K562 (cell line): ENCODE results near the gene RNF151. TPM values are rescaled to one million over a fixed set of nuclear protein-coding genes. Genes with fewer than 3 reads are reported as not detected.
A peak's percentile ranks its signal among the peaks of the same experiment; 100 is the strongest.

ENCODE experiments used
- DDX20 ChIP-seq: fragments of 450-650 bp; IDR thresholded peaks from 2 replicates; pipeline ENCODE4 v1.6.1; 2016; ENCODE audit warnings: missing genetic modification characterization, low read depth, mild to moderate bottlenecking, missing compliant biosample characterization, moderate library complexity
- MGA ChIP-seq: fragments of 450-650 bp; IDR thresholded peaks from 2 replicates; pipeline ENCODE4 v1.6.1; 2016; ENCODE audit warnings: mild to moderate bottlenecking, moderate library complexity
- PML ChIP-seq: IDR thresholded peaks from 2 replicates; pipeline ENCODE4 v1.6.1; 2012; ENCODE audit warnings: low read length, inconsistent platforms
- PTTG1 ChIP-seq: fragments of 450-650 bp; IDR thresholded peaks from 2 replicates; pipeline ENCODE4 v1.6.1; 2016; ENCODE audit warnings: low read depth, mild to moderate bottlenecking, missing genetic modification characterization, missing compliant biosample characterization
- ZBTB9 ChIP-seq: fragments of 450-650 bp; formaldehyde crosslinking; IDR thresholded peaks from 2 replicates; pipeline ENCODE4 v1.4.0; 2020; ENCODE audit warnings: mild to moderate bottlenecking, moderate library complexity
- ZNF609 ChIP-seq: sonication (generic); formaldehyde crosslinking; IDR thresholded peaks from 2 replicates; pipeline ENCODE4 v1.8.1; 2023; ENCODE audit warnings: missing genetic modification reagents, mild to moderate bottlenecking, borderline replicate concordance
- polyA plus RNA-seq, 8 experiments: library from polyadenylated mRNA; depleted of rRNA in 4 of 8; stranded (reverse) in 5 of 8; unstranded in 3 of 8; fragments of >200 nt; fragmentation: Nextera tagmentation in 2 of 8; fragmentation: Illumina TruSeq in 1 of 8; extraction: Ambion mirVana in 2 of 8; extraction: Trizol in 1 of 8; gene quantifications; 2 replicates each; pipeline versions ENCODE4 v1.2.1 to v1.2.3, GENCODE V29; 2011 to 2014; ENCODE audit warnings: inconsistent platforms in 1 of 8, missing spikeins in 1 of 8
- total RNA-seq, 7 experiments: library from RNA; depleted of rRNA in 6 of 7; stranded (reverse); fragments of >200 nt in 6 of 7; fragmentation: Illumina TruSeq in 2 of 7; extraction: Trizol in 2 of 7; gene quantifications; 2 replicates each; pipeline versions ENCODE4 v1.2.1 to v1.2.3, GENCODE V29; 2011 to 2021; ENCODE audit warnings: low replicate concordance in 1 of 7

Gene RNF151
- total and polyA plus RNA-seq, 9 of the 15 experiments (the other 6 are each of a cell fraction or from before 2014, with no cell fraction given): not detected

- TF ChIP-seq MGA: peak; percentile 94
- no peak for TF ChIP-seq ZNF609 (CRISPR knock-in tag)
- TF ChIP-seq PTTG1: no peak
- TF ChIP-seq DDX20: no peak
- peak; percentile 35; the same call in 1 of the 2 replicates for TF ChIP-seq ZBTB9 (CRISPR knock-in tag)
- TF ChIP-seq PML: no peak
Measured at GRCh38 chr16:1991948-1992703, 25.5 kb downstream of the RNF151 start (continued).
